GM19324 (cell line): ENCODE measurements around the gene WSB2.
"Not testable (repeated sequence)": the region's sequence is repeated elsewhere in the genome, so short reads cannot be mapped to it uniquely, and the experiment has no call there.

Source experiments
- ATAC-seq: cut with Tn5 transposase; IDR thresholded peaks from one replicate; pipeline ENCODE4 v1.9.1; 2021; ENCODE audit warnings: mild to moderate bottlenecking, moderate library complexity; ENCODE audit not compliant: unreplicated experiment, low FRiP score

WSB2 gene

GRCh38 chr12:118036672-118037411 lies 24.1 kb downstream of the WSB2 start:
- no peak for ATAC-seq

- ATAC-seq, result peak; percentile 84
These were observed 25.6 kb downstream of the WSB2 start for GRCh38 chr12:118035190-118036041.

- no peak for ATAC-seq
These were observed 26.4 kb downstream of the WSB2 start for GRCh38 chr12:118034429-118035189.

GRCh38 chr12:118033902-118034301 lies 27.1 kb downstream of the WSB2 start:
- ATAC-seq, result no peak

- ATAC-seq, result no peak
These were observed 27.7 kb downstream of the WSB2 start for GRCh38 chr12:118033323-118033722.

GRCh38 chr12:118032188-118032587 lies 28.8 kb downstream of the WSB2 start:
- no peak for ATAC-seq

- no peak for ATAC-seq
These were observed 31.8 kb downstream of the WSB2 start for GRCh38 chr12:118029166-118029565.

GRCh38 chr12:118025168-118025567 lies 35.8 kb downstream of the WSB2 start:
- ATAC-seq, result no peak

- ATAC-seq, result no peak
These were observed 37.6 kb downstream of the WSB2 start for GRCh38 chr12:118023301-118023860.

- ATAC-seq, result no peak
These were observed 38.3 kb downstream of the WSB2 start for GRCh38 chr12:118022728-118023109.

GRCh38 chr12:118022097-118022727 lies 38.8 kb downstream of the WSB2 start:
- not testable (repeated sequence) for ATAC-seq

GRCh38 chr12:118020036-118020435 lies 40.9 kb downstream of the WSB2 start:
- no peak for ATAC-seq

GRCh38 chr12:118017926-118018325 lies 43.1 kb downstream of the WSB2 start:
- ATAC-seq, result no peak

GRCh38 chr12:118016424-118017264 lies 44.3 kb downstream of the WSB2 start, which contains the start of gene RFC5:
RFC5 (plus strand) TSS chr12:118016703; CDS start chr12:118016828, 125 bp downstream.
- ATAC-seq, result peak; percentile 99

- ATAC-seq, result no peak
These were observed 45.0 kb downstream of the WSB2 start for GRCh38 chr12:118015944-118016343.

GRCh38 chr12:118015306-118015705 lies 45.7 kb downstream of the WSB2 start:
- ATAC-seq, result no peak

GRCh38 chr12:118013283-118013682 lies 47.7 kb downstream of the WSB2 start:
- no peak for ATAC-seq

GRCh38 chr12:118011961-118012360 lies 49.0 kb downstream of the WSB2 start:
- no peak for ATAC-seq

GRCh38 chr12:118011377-118011776 lies 49.6 kb downstream of the WSB2 start:
- ATAC-seq, result no peak
